ENCODE measurements around the gene PCDHGC4. TPM values are rescaled to one million over a fixed set of nuclear protein-coding genes. Genes with fewer than 3 reads are reported as not detected.
A peak's percentile ranks its signal among the peaks of the same experiment; 100 is the strongest.

PCDHGC4 gene
- total RNA-seq, 1 experiment from 2014 or later, result 4.3 TPM

DNA sequence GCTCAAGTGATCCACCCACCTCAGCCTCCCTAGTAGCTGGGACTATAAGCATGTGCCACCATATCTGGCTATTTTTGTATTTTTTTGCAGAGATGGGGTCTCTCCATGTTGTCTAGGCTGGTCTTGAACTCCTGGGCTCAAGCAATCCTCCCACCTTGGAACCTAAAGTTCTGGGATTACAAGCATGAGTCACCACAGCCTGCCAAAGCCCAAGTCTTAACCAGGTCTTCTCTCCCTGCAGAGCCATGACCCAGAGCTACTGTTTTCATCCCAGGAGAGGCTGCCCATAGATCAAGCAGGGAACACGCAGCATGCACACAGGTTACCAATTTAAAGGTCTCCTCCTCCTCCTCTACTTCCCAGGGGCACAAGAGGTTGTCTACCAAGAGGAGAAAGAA, 33.8 kb downstream of the PCDHGC4 start:
- H2AK5ac ChIP-seq (ENCODE audit: insufficient read length, low read length), result no peak overlapping the region
- H4K5ac ChIP-seq (ENCODE audit: insufficient read length, low read depth, low read length), result no peak overlapping the region
- H3K27ac ChIP-seq (ENCODE audit: insufficient read length, low read depth, low read length), result no peak overlapping the region
- H4K91ac ChIP-seq (ENCODE audit: insufficient read length, low read depth, low read length), result no peak overlapping the region
- H3T11ph ChIP-seq (ENCODE audit: low read length), result no peak overlapping the region
- no peaks in the 10 kb centered on the region for H3K79me1 ChIP-seq (ENCODE audit: insufficient read depth, low read depth, low read length, poor library complexity, severe bottlenecking)
- H3K18ac ChIP-seq (ENCODE audit: insufficient read length, low read depth, low read length), result no peak overlapping the region
- no peaks in the 10 kb centered on the region for H3K9me3 ChIP-seq (ENCODE audit: control insufficient read depth, low read depth, low read length)
- TF ChIP-seq CTCF (conservative IDR thresholded peaks at IDR 0.05), result no peak
- peaks cover 24 to 29% of the 10 kb centered on the region in 2 experiments for H3K4me1 Mint-ChIP-seq
- H3K14ac ChIP-seq (ENCODE audit: insufficient read depth, low read length), result no peak overlapping the region
- no peak overlapping the region for H2BK15ac ChIP-seq (ENCODE audit: low read depth, low read length)
- H3K27ac Mint-ChIP-seq, result 0 out of 7 replicates have a peak overlapping the region, but pooled peaks of 1 of the 3 experiments have one; percentile 6
- H2BK120ac ChIP-seq (ENCODE audit: low read depth, low read length, poor library complexity, severe bottlenecking), result no peak overlapping the region
- no peak overlapping the region for H4K8ac ChIP-seq (replicated peaks; ENCODE audit: insufficient read length, low read depth, low read length)
- no peak overlapping the region for H2BK20ac ChIP-seq (ENCODE audit: low read depth, low read length, poor library complexity, severe bottlenecking)
- no CpG with 5 or more reads among the region's 1 CpG for WGBS (ENCODE audit: extremely low coverage, insufficient read length, low lambda C conversion rate)
- H3K23ac ChIP-seq (ENCODE audit: insufficient read length, low read depth, low read length), result no peak overlapping the region
- H3K36me3 Mint-ChIP-seq (ENCODE audit: insufficient read depth in 1 of 3, low read depth in 3 of 3), result peaks cover 29 to 83% (median 54%) of the 10 kb centered on the region in 3 experiments
- H3K23me2 ChIP-seq (ENCODE audit: insufficient read length, low read depth, low read length, poor library complexity, severe bottlenecking), result peaks cover 7% of the 10 kb centered on the region
- no peak overlapping the region for H2BK5ac ChIP-seq (ENCODE audit: insufficient read length, low read length)
- no peak overlapping the region for H3K4me2 ChIP-seq (ENCODE audit: insufficient read depth, insufficient read length, low read length)
- no peak overlapping the region for H2BK12ac ChIP-seq (ENCODE audit: insufficient read length, low read depth, low read length)
- H3K9ac ChIP-seq (ENCODE audit: extremely low read depth, insufficient read length, low read length), result no peak overlapping the region
- H3K4me3 Mint-ChIP-seq, result no peak overlapping the region
- no peaks in the 10 kb centered on the region for H3K79me2 ChIP-seq (ENCODE audit: insufficient read depth, low read length)
- H3K27me3 Mint-ChIP-seq (ENCODE audit: low read depth), result no peaks in the 10 kb centered on the region
- no peak overlapping the region for H2AFZ ChIP-seq (ENCODE audit: low read length)
- no peaks in the 10 kb centered on the region; a peak in 1 of 5 replicates for H3K9me3 Mint-ChIP-seq
- DNase-seq, result no peak
- H3K4ac ChIP-seq (ENCODE audit: low read depth, low read length), result no peak overlapping the region
- H4K20me1 ChIP-seq (ENCODE audit: control insufficient read depth, insufficient read depth, insufficient read length), result no peaks in the 10 kb centered on the region
- H3K27me3 ChIP-seq (ENCODE audit: insufficient read depth, low read length), result no peaks in the 10 kb centered on the region
- no peak overlapping the region for H3K56ac ChIP-seq (ENCODE audit: insufficient read length, low read depth, low read length)
- no peaks in the 10 kb centered on the region; the same call in 1 of the 2 replicates for H3K4me1 ChIP-seq (ENCODE audit: insufficient read depth, low read length)
